HepG2 (cell line): ENCODE results near the gene SMIM1. TPM values are rescaled to one million over a fixed set of nuclear protein-coding genes. Genes with fewer than 3 reads are reported as not detected.

ENCODE experiments used
- AFF4 ChIP-seq: sonication (generic); formaldehyde crosslinking; IDR thresholded peaks from 2 replicates; pipeline ENCODE4 v1.4.0; 2020; ENCODE audit warnings: missing genetic modification reagents
- BORCS8-MEF2B ChIP-seq: sonication (generic); formaldehyde crosslinking; IDR thresholded peaks from 2 replicates; pipeline ENCODE4 v1.8.0; 2022; ENCODE audit warnings: mild to moderate bottlenecking, missing genetic modification reagents
- CC2D1A ChIP-seq: sonication (generic); formaldehyde crosslinking; IDR thresholded peaks from 2 replicates; pipeline ENCODE4 v1.8.1; 2023; ENCODE audit warnings: mild to moderate bottlenecking, missing genetic modification reagents
- DBP ChIP-seq: sonication (generic); formaldehyde crosslinking; IDR thresholded peaks from 2 replicates; pipeline ENCODE4 v1.4.0; 2020; ENCODE audit warnings: missing genetic modification reagents; ENCODE audit errors: not compliant biosample characterization
- ELF1 ChIP-seq: sonication (generic); formaldehyde crosslinking; IDR thresholded peaks from 2 replicates; pipeline ENCODE4 v1.4.0; 2020; ENCODE audit warnings: missing genetic modification reagents
- ELK4 ChIP-seq: sonication (generic); formaldehyde crosslinking; IDR thresholded peaks from 2 replicates; pipeline ENCODE4 v1.9.0; 2021; ENCODE audit warnings: missing genetic modification reagents, borderline replicate concordance
- FOXA1 ChIP-seq, 2 experiments: fragments of 450-650 bp in 1 of 2; sonication (generic) in 1 of 2; formaldehyde crosslinking in 1 of 2; IDR thresholded peaks; 2 replicates each; pipeline versions ENCODE4 v1.4.0 to v1.6.1; 2016 to 2020; ENCODE audit warnings: missing genetic modification reagents in 1 of 2
- HOXD1 ChIP-seq: sonication (generic); formaldehyde crosslinking; IDR thresholded peaks from 2 replicates; pipeline ENCODE4 v1.5.0; 2020; ENCODE audit warnings: missing genetic modification reagents
- TCF7 ChIP-seq: sonication (generic); IDR thresholded peaks from 2 replicates; pipeline ENCODE4 v1.6.1; 2016; ENCODE audit warnings: antibody characterized with exemption, low read depth
- ZBTB10 ChIP-seq: sonication (generic); formaldehyde crosslinking; IDR thresholded peaks from 2 replicates; pipeline ENCODE4 v1.4.0; 2020; ENCODE audit warnings: missing genetic modification reagents, borderline replicate concordance
- ZBTB2 ChIP-seq: sonication (generic); formaldehyde crosslinking; IDR thresholded peaks from 2 replicates; pipeline ENCODE4 v1.8.0; 2022; ENCODE audit warnings: low read depth, missing genetic modification reagents
- ZHX1 ChIP-seq: sonication (generic); formaldehyde crosslinking; IDR thresholded peaks from 2 replicates; pipeline ENCODE4 v1.8.1; 2022; ENCODE audit warnings: low read depth, mild to moderate bottlenecking, missing genetic modification reagents
- ZNF207 ChIP-seq: fragments of 450-650 bp; IDR thresholded peaks from 2 replicates; pipeline ENCODE4 v1.6.1; 2016; ENCODE audit warnings: antibody characterized with exemption, borderline replicate concordance
- ZNF558 ChIP-seq: sonication (generic); formaldehyde crosslinking; IDR thresholded peaks from 2 replicates; pipeline ENCODE4 v1.9.0; 2022; ENCODE audit warnings: mild to moderate bottlenecking, missing genetic modification reagents, borderline replicate concordance
- ZNF766 ChIP-seq: sonication (generic); formaldehyde crosslinking; IDR thresholded peaks from 2 replicates; pipeline ENCODE4 v1.5.0; 2020; ENCODE audit warnings: missing genetic modification reagents, borderline replicate concordance
- polyA plus RNA-seq, 8 experiments: library from polyadenylated mRNA; depleted of rRNA in 3 of 8; stranded (reverse) in 7 of 8; unstranded in 1 of 8; fragments of >200 nt; fragmentation: Illumina TruSeq in 4 of 8; extraction: Trizol in 4 of 8; gene quantifications; 2 replicates each; pipeline versions ENCODE4 v1.2.1 to v1.2.3, GENCODE V29; 2011 to 2016; ENCODE audit warnings: low read depth in 4 of 8, missing spikeins in 1 of 8, mixed read lengths in 1 of 8; ENCODE audit not compliant: insufficient read depth in 1 of 8
- total RNA-seq, 5 experiments: library from RNA; depleted of rRNA; stranded (reverse); fragments of >200 nt; fragmentation: Illumina TruSeq; extraction: Trizol; gene quantifications; 2 replicates each; pipeline ENCODE4 v1.2.3, GENCODE V29; 2016; ENCODE audit warnings: low read depth in 1 of 5

SMIM1 gene
- total and polyA plus RNA-seq, 2 of the 13 experiments (the other 11 are each of a cell fraction or from before 2014, with no cell fraction given) = 12.4 to 56.3 TPM

GRCh38 chr1:3785045-3785444 is 12.5 kb downstream of the SMIM1 start (continued):
- no peak for TF ChIP-seq ZBTB2
- TF ChIP-seq TCF7 = no peak
- no peak for TF ChIP-seq HOXD1 (CRISPR knock-in tag)
- TF ChIP-seq ZNF558 = no peak
- no peak for TF ChIP-seq ELF1 (CRISPR knock-in tag)
- no peak for TF ChIP-seq ZNF766 (CRISPR knock-in tag)
- TF ChIP-seq ELK4 (CRISPR knock-in tag) = no peak
- TF ChIP-seq CC2D1A (CRISPR knock-in tag) = no peak
- no peak for TF ChIP-seq ZBTB10 (CRISPR knock-in tag)
- no peak for TF ChIP-seq ZNF207
- TF ChIP-seq DBP = no peak
- no peak for TF ChIP-seq BORCS8-MEF2B (CRISPR knock-in tag)
- no peak for TF ChIP-seq AFF4
- TF ChIP-seq FOXA1 (IDR thresholded peaks at IDR 0.05) = no peak
- no peak for TF ChIP-seq FOXA1 (CRISPR knock-in tag; IDR thresholded peaks at IDR 0.05)
- TF ChIP-seq ZHX1 (CRISPR knock-in tag) = no peak
